Fibroblast of gingiva (primary cell): Measurements from ENCODE around the gene CARMIL1.

Experiments used
- DNase-seq: peaks from one replicate; pipeline ENCODE4 v3.0.0-alpha.2; 2011; ENCODE audit warnings: low read depth

CARMIL1 gene

GRCh38 chr6:25620391-25620790, 341.2 kb downstream of the CARMIL1 start:
- no peak for DNase-seq

GRCh38 chr6:25623065-25623464, 343.9 kb downstream of the CARMIL1 start:
- DNase-seq = no peak

GRCh38 chr6:25623879-25624278, 344.7 kb downstream of the CARMIL1 start:
- no peak for DNase-seq

GRCh38 chr6:25627001-25627400, 347.8 kb downstream of the CARMIL1 start:
- no peak for DNase-seq

- no peak for DNase-seq
These were observed 349.5 kb downstream of the CARMIL1 start for GRCh38 chr6:25628471-25629197.

- no peak for DNase-seq
These were observed 350.0 kb downstream of the CARMIL1 start for GRCh38 chr6:25629198-25629576.

GRCh38 chr6:25630508-25631278, 351.5 kb downstream of the CARMIL1 start:
- DNase-seq = no peak

GRCh38 chr6:25635886-25636317, 356.7 kb downstream of the CARMIL1 start:
- DNase-seq = no peak

- no peak for DNase-seq
These were observed 358.0 kb downstream of the CARMIL1 start for GRCh38 chr6:25637211-25637610.

GRCh38 chr6:25637960-25638434, 358.8 kb downstream of the CARMIL1 start:
- DNase-seq = no peak

GRCh38 chr6:25639653-25640052, 360.5 kb downstream of the CARMIL1 start:
- DNase-seq = no peak

- no peak for DNase-seq
These were observed 361.3 kb downstream of the CARMIL1 start for GRCh38 chr6:25640446-25640845.

- no peak for DNase-seq
These were observed 361.7 kb downstream of the CARMIL1 start for GRCh38 chr6:25640891-25641290.

GRCh38 chr6:25641377-25641776, 362.2 kb downstream of the CARMIL1 start:
- no peak for DNase-seq

- DNase-seq = no peak
These were observed 362.9 kb downstream of the CARMIL1 start for GRCh38 chr6:25641940-25642666.

- no peak for DNase-seq
These were observed 363.6 kb downstream of the CARMIL1 start for GRCh38 chr6:25642667-25643328.

GRCh38 chr6:25645916-25646315, 366.7 kb downstream of the CARMIL1 start:
- DNase-seq = no peak

- DNase-seq = no peak
These were observed 370.4 kb downstream of the CARMIL1 start for GRCh38 chr6:25649611-25650010.

GRCh38 chr6:25652007-25652515, 372.9 kb downstream of the CARMIL1 start, which contains the start of gene SCGN:
Gene SCGN, plus strand, starts transcription at chr6:25652215. Its CDS starts 189 bp downstream, at chr6:25652404.
- DNase-seq = peak; percentile 53

GRCh38 chr6:25655723-25656122, 376.5 kb downstream of the CARMIL1 start:
- no peak for DNase-seq

- no peak for DNase-seq
These were observed 380.6 kb downstream of the CARMIL1 start for GRCh38 chr6:25659633-25660368.
